A549 treated with DMSO at 1 μM for 4 hours (cell line): Measurements from ENCODE around the gene KIF24. TPM values are rescaled to one million over a fixed set of nuclear protein-coding genes. Genes with fewer than 3 reads are reported as not detected.

Experiments used
- total RNA-seq: library from RNA; stranded (reverse); fragments of 200-300 nt; extraction: Qiagen RNA extraction; gene quantifications from 5 replicates; pipeline ENCODE4 v1.2.3, GENCODE V29; 2022; ENCODE audit warnings: low read depth

KIF24 gene, protein sequence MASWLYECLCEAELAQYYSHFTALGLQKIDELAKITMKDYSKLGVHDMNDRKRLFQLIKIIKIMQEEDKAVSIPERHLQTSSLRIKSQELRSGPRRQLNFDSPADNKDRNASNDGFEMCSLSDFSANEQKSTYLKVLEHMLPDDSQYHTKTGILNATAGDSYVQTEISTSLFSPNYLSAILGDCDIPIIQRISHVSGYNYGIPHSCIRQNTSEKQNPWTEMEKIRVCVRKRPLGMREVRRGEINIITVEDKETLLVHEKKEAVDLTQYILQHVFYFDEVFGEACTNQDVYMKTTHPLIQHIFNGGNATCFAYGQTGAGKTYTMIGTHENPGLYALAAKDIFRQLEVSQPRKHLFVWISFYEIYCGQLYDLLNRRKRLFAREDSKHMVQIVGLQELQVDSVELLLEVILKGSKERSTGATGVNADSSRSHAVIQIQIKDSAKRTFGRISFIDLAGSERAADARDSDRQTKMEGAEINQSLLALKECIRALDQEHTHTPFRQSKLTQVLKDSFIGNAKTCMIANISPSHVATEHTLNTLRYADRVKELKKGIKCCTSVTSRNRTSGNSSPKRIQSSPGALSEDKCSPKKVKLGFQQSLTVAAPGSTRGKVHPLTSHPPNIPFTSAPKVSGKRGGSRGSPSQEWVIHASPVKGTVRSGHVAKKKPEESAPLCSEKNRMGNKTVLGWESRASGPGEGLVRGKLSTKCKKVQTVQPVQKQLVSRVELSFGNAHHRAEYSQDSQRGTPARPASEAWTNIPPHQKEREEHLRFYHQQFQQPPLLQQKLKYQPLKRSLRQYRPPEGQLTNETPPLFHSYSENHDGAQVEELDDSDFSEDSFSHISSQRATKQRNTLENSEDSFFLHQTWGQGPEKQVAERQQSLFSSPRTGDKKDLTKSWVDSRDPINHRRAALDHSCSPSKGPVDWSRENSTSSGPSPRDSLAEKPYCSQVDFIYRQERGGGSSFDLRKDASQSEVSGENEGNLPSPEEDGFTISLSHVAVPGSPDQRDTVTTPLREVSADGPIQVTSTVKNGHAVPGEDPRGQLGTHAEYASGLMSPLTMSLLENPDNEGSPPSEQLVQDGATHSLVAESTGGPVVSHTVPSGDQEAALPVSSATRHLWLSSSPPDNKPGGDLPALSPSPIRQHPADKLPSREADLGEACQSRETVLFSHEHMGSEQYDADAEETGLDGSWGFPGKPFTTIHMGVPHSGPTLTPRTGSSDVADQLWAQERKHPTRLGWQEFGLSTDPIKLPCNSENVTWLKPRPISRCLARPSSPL (N-terminal part only)
- 3.5 to 4.2 TPM (median 3.6 TPM) in 5 replicates for total RNA-seq

DNA sequence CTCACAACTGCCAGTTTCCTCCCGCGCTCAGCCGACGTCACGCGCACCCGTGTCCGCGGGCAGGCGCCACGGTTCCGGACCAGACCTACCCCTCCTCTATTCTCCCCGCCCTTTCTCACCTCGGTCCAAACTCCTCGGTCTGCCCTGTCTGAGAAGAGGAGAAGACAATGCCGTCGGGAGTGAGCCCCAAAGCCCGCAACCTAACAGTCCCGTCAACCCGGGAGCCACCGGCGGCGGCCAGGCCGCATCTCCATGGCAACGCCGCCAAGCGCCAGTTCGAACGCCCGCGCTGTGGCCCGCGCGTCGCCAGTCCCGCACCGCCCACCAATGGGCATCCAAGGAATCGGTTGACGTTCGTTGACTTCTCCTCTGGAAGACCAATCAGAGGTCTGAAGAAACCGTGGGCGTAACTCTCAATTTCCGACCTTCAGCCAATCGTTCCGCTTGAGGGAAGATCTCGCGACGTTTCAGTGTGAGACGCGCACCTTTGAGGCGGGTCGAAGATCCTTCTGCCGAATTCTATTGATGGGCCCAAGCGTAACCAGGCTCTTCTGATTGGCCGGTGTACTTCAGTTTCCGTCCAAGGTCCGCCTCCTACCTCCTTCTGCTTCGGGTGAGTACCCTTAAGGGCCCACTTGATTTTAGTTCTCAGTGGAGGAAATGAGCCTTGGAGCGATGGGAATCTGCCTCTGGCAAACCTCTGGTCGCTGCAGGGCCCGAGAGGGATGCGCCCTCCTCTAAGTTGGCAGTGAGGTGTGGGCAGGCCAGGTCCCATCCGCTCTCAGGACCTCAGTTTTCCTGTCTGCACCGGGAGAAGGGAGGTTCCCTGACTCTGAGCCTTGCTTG lies at the start of gene KIF24, which contains the start of gene NUDT2:
TSS of gene KIF24 (minus strand) at position 282 of the 846 bp plus-strand sequence. CDS start 17,922 bp downstream, outside the sequence.
TSS of gene NUDT2 (plus strand) at position 583 of the 846 bp plus-strand sequence. CDS start 9,471 bp downstream, outside the sequence.

DNA sequence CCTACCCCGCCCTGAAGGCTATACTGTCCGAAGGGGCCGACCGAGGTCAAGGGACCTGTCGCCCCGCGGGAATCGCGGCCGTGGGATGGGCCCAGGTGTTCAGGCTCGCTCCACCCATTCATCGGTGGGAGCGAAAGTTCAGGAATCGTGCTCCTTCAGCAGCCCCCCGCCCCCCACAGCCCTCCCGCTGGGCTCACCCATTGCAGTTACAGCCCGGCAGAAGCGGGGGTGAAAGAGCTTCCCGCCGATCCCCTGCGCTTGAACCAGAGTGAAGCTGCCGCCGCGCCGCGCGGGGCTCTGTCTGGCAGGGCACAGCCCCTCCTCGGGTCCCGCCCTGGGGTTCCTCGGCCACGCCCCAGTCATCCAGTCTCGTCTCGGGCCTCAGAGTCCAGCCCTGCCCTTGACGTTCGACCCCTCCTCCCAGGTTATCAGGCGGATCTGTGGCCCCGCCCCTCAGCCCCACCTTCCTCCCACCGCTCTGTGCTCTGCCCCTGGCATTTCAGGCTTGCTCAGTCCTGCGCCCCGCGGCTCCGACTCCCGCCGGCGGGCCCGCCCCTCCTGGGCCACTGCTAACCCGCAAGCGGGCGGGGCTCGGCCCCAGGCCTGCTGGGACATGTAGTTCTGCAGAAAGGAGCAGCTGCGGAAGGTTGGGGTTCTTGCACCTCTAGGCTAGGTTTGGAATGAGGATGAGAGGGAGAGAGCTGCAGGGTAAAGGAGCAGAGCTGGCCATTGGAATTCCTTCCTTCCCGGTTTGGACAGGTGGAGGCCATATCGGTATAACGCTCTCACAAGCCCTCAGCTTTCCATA lies 47.7 kb upstream of the KIF24 start, which contains the start of gene MYORG:
TSS of gene MYORG (minus strand) at position 303 of the 808 bp plus-strand sequence. CDS start 3,955 bp downstream, outside the sequence.

Other genes starting within 250 kb of the KIF24 start
- gene DCAF12, start 202.6 kb downstream of the KIF24 start, total RNA-seq = 35.2 to 43.7 TPM (median 41.1 TPM) in 5 replicates
- gene UBAP1, start 150.2 kb downstream of the KIF24 start, total RNA-seq = 38.0 to 45.0 TPM (median 42.5 TPM) in 5 replicates
- gene NUDT2, start 301 bp upstream of the KIF24 start, total RNA-seq = 22.4 to 23.8 TPM (median 23.2 TPM) in 5 replicates
- gene MYORG, start 47.6 kb upstream of the KIF24 start, total RNA-seq = 3.1 to 4.5 TPM (median 4.1 TPM) in 5 replicates
- gene FAM219A, start 129.3 kb upstream of the KIF24 start, total RNA-seq = 16.2 to 19.2 TPM (median 16.6 TPM) in 5 replicates
- 0.07 TPM in 1 of 5 replicates, not detected in the others for gene DNAI1, start 129.5 kb upstream of the KIF24 start, total RNA-seq
- gene ENHO, start 193.7 kb upstream of the KIF24 start, total RNA-seq = 1.2 to 2.7 TPM (median 1.9 TPM) in 5 replicates